Esophagus squamous epithelium (tissue), 5 donors: ENCODE results near the gene GSPT1. TPM values are rescaled to one million over a fixed set of nuclear protein-coding genes. Genes with fewer than 3 reads are reported as not detected.

Source experiments
- DNase-seq: peaks from one replicate; lab custom pipeline; 2025; lab: John Stamatoyannopoulos, UW
- H3K27ac ChIP-seq, 4 donors: fragments of 200-600 bp; sonication (generic); one replicate each; pipeline ENCODE4 v1.5.1; 2016 to 2019; ENCODE audit warnings: mild to moderate bottlenecking in 1 of 4
- H3K27me3 ChIP-seq, 4 donors: fragments of 200-600 bp; sonication (generic); 1 replicate in 3 of 4; 2 replicates in 1 of 4; pipeline versions ENCODE4 v1.5.1 to v1.6.0; 2017 to 2021; ENCODE audit warnings: antibody characterized with exemption in 1 of 4
- H3K36me3 ChIP-seq, 3 donors: fragments of 200-600 bp; sonication (generic); one replicate each; pipeline ENCODE4 v1.5.1; 2016 to 2019
- H3K4me1 ChIP-seq, 3 donors: fragments of 200-600 bp; sonication (generic); one replicate each; pipeline ENCODE4 v1.5.1; 2017 to 2019
- H3K4me3 ChIP-seq, 4 donors: fragments of 200-600 bp; sonication (generic); 1 replicate in 3 of 4; 2 replicates in 1 of 4; pipeline ENCODE4 v1.5.1; 2016 to 2019; ENCODE audit warnings: mild to moderate bottlenecking in 2 of 4, moderate library complexity in 1 of 4
- H3K9me3 ChIP-seq, 3 donors: fragments of 200-600 bp; sonication (generic); one replicate each; pipeline ENCODE4 v1.5.1; 2016 to 2019
- CTCF ChIP-seq, 6 experiments: fragments of 450-650 bp in 4 of 6; fragments of 200-600 bp in 2 of 6; sonication (generic) in 2 of 6; IDR thresholded peaks; one replicate each; pipeline ENCODE4 v1.5.1; 2016 to 2019; ENCODE audit warnings: antibody characterized with exemption in 6 of 6, mild to moderate bottlenecking in 4 of 6, moderate library complexity in 4 of 6
- POLR2A ChIP-seq, 4 donors: fragments of 450-650 bp; IDR thresholded peaks; one replicate each; pipeline ENCODE4 v1.6.1; 2017; ENCODE audit warnings: antibody characterized with exemption in 4 of 4, mild to moderate bottlenecking in 4 of 4, moderate library complexity in 3 of 4
- WGBS, 2 donors: methylation state at CpG; one replicate each; pipeline ENCODE4 v1.1.5; 2018; 5-methylcytosine and 5-hydroxymethylcytosine counted together
- intact Hi-C: fragments of 100-400 bp; cut with DNase I; formaldehyde crosslinking; loops from one replicate; pipeline ENCODE4 v1.15.0; 2022
- total RNA-seq, 4 donors: library from RNA; depleted of rRNA; stranded (reverse); fragments of >200 nt; gene quantifications; one replicate each; pipeline ENCODE4 v1.1.0, GENCODE V29; 2016
- donor health status: DM: yes; HTN: yes; CAD: no.

GSPT1 gene
- total RNA-seq, 4 donors from 2014 or later, result 55.5 to 99.0 (median 78.2) TPM

DNA sequence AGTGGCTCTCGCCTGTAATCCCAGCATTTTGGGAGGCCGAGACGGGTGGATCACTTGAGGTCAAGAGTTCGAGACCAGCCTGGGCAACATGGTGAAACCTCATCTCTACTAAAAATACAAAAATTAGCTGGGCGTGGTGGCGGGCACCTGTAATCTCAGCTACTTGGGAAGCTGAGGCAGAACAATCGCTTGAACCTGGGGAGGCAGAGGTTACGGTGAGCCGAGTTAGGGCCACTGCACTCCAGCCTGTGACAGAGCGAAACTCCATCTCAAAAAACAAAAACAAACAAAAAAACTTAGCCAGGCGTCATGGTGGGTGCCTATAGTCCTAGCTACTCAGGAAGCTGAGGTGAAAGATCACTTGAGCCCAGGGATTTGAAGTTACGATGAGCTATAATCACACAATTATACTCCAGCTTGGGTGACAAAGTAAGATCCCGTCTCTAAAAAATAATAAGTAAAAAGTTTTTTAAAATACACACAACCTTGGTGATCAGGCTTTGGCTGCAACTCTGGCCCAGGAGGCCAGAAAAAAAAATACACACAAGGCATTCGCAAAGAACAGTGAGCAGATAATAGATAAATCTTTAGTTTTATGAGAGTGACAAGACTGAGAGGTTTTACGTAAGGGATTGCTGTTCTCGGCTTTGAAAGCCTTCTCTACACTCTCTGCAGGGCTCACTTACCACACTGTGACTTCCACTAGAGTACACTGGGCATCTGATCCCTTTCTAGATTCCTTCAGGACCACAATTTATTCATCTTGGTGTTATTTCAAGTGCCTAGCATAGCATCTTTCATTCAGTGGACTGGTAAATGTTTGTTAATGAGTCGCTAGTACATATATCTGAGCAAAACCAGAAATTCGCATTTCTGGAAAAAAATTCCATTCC lies 5.9 kb downstream of the GSPT1 start:
- no peaks in the 10 kb centered on the region for H3K27me3 ChIP-seq
- peaks cover 0 to 18% (median 0%) of the 10 kb centered on the region in 3 donors for H3K36me3 ChIP-seq
- H3K4me3 ChIP-seq, result no peak overlapping the region
- no peak for DNase-seq
- H3K9me3 ChIP-seq, result no peaks in the 10 kb centered on the region
- peaks cover 9 to 80% (median 34%) of the 10 kb centered on the region in 3 donors for H3K4me1 ChIP-seq
- intact Hi-C loops, result no loop called here
- WGBS, 2 donors, result 74 to 85% methylated on average over 15 to 18 of the region's 18 CpGs
- H3K27ac ChIP-seq, result no peak overlapping the region
- TF ChIP-seq POLR2A (IDR thresholded peaks at IDR 0.05) (no peak), CTCF (IDR thresholded peaks at IDR 0.05) (no peak)

DNA sequence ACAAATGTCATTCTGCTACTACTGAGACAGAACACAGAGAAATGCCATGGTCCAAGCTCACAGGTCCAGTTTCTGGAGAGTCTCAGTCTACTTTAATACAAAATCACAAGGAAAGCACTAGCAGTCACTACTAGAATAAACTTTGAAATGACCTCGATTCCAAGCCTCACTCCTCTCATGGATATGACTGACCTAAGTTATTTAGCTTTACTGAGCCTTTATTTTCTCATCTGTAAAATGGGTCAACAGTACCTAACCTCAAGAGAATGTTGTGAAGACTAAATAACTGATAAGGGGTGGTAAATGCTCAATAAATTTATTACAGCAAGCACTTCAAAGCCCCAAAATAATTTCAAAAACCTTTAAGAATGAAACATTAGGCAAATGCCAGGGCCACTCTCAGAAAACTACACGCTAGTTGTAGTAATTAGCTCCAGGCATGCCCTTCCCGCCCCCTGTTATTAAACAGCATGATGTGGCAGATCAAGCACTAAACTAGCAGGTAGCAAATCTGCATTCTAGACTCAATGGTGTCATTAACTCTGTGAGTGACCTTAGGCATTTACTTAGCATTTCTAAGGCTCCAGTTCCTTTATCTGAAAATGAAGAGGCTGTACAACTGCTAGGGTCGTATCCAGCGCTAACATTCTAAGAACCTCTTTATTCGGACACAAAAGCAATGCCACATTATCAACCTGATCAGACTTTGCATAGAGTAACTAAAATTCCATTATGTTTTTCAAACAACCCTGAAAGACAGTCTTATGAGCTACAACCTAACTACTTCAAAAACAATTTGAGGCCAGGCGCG lies 8.4 kb downstream of the GSPT1 start:
- intact Hi-C loops, result no loop called here
- Histone ChIP-seq H3K4me1 (peaks cover 0 to 65% (median 18%) of the 10 kb centered on the region in 3 donors), H3K27me3 (no peaks in the 10 kb centered on the region), H3K9me3 (no peaks in the 10 kb centered on the region), H3K36me3 (peaks cover 0 to 36% (median 0%) of the 10 kb centered on the region in 3 donors), H3K27ac (no peak overlapping the region), H3K4me3 (no peak overlapping the region)
- TF ChIP-seq POLR2A (IDR thresholded peaks at IDR 0.05) (no peak), CTCF (IDR thresholded peaks at IDR 0.05) (no peak)
- no peak for DNase-seq
- WGBS, 2 donors, result 87 to 91% methylated on average over 8 of the region's 8 CpGs

GRCh38 chr16:11903906-11904305 lies 11.8 kb downstream of the GSPT1 start:
- no peak overlapping the region for H3K27ac ChIP-seq
- WGBS, 2 donors, result 94 to 96% methylated on average over 6 of the region's 6 CpGs
- H3K9me3 ChIP-seq, result no peaks in the 10 kb centered on the region
- intact Hi-C loops, result no loop called here
- peaks cover 0 to 36% (median 0%) of the 10 kb centered on the region in 3 donors for H3K36me3 ChIP-seq
- peaks cover 0 to 59% (median 4%) of the 10 kb centered on the region in 3 donors for H3K4me1 ChIP-seq
- no peak for DNase-seq
- no peak overlapping the region for H3K4me3 ChIP-seq
- no peaks in the 10 kb centered on the region for H3K27me3 ChIP-seq
- no peak for TF ChIP-seq POLR2A (IDR thresholded peaks at IDR 0.05)
- TF ChIP-seq CTCF (IDR thresholded peaks at IDR 0.05), result no peak

GRCh38 chr16:11901091-11901490 lies 14.7 kb downstream of the GSPT1 start:
- intact Hi-C loops, result no loop called here
- no peaks in the 10 kb centered on the region for H3K9me3 ChIP-seq
- H3K4me1 ChIP-seq, result peaks cover 0 to 55% (median 4%) of the 10 kb centered on the region in 3 donors
- WGBS, 2 donors, result 56 to 59% methylated on average over 3 of the region's 3 CpGs
- TF ChIP-seq CTCF (IDR thresholded peaks at IDR 0.05) (no peak), POLR2A (IDR thresholded peaks at IDR 0.05) (no peak)
- no peak overlapping the region for H3K27ac ChIP-seq
- no peak for DNase-seq
- H3K36me3 ChIP-seq, result peaks cover 0 to 42% (median 0%) of the 10 kb centered on the region in 3 donors
- no peaks in the 10 kb centered on the region for H3K27me3 ChIP-seq
- H3K4me3 ChIP-seq, result no peak overlapping the region
